Measurements from ENCODE around the gene TAOK3.
"Not testable (repeated sequence)": the region's sequence is repeated elsewhere in the genome, so short reads cannot be mapped to it uniquely, and the experiment has no call there.

TAOK3 gene

GRCh38 chr12:118308006-118308405 lies 64.7 kb downstream of the TAOK3 start:
- H3K27ac Mint-ChIP-seq; H3K4me3 Mint-ChIP-seq; H3K36me3 Mint-ChIP-seq (ENCODE audit: low read depth); H3K27me3 Mint-ChIP-seq; DNase-seq; H3K9me3 Mint-ChIP-seq; ATAC-seq: not testable (repeated sequence)
- H3K4me1 Mint-ChIP-seq, result peaks cover 50% of the 10 kb centered on the region

DNA sequence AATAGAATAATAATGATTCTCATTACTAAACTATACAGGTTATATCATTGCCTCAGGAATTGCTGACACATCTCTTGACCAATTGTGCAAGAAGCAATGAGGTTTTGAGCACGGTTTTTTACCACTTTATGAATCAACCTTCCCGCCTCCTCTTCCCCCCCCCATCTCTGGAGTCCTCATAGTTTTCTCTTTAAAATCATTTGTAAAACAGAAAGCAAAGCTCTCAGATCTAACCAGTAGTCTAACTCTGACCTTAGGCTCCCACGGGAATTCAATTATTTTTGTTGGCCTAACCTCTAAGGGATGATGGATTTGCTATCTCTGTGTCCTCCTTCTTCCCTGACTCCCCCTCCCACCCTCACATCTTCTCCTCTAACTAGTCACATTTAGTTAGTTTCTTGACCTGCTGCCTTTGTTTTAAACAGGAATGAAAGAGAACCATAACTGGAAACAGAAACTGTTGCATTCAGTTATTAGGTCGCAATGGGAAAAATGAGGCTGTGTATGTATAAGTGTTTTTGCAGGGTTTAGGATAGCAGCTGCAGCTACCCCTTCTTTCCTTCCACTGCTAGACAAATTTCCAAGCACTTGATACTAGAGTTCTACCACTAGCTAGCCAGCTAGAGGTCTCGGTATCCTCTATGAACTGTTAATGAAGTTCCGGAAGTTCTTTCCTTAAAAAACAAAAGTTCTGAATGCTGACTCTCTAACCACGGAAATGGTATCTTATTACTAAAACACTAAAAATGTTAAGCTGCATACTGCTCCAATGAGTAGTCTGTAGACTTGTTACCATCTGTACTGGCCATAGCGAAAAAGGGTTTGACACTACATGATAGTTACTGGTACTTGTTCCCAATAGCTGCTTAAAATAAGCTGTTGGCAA lies 65.4 kb downstream of the TAOK3 start:
- Mint-ChIP-seq H3K27ac (peak overlapping the region; percentile 90), H3K36me3 (ENCODE audit: low read depth) (peaks cover 6% of the 10 kb centered on the region), H3K9me3 (no peaks in the 10 kb centered on the region), H3K4me1 (peaks cover 50% of the 10 kb centered on the region), H3K4me3 (peak overlapping the region; percentile 70), H3K27me3 (no peaks in the 10 kb centered on the region)
- peak; percentile 40 for DNase-seq
- peak; percentile 83 for ATAC-seq

DNA sequence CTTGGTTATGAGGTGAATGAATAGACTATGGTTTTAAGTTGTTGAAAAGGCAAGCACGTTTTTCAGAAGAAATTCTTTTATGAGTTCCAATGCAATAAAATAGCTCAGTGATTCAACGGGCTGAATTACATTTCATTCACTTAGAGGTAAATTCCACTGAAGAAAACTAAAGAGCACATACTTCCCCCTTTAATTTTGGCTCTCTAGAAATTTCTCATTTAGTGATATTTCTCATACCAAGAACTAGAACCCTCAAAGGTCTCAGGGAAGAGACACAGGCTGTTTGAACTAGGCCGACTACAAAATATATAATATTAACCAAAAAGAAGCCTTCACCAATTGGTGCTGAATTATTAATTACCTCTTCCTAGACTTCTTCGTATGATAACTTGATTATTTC lies 68.6 kb downstream of the TAOK3 start:
- no peaks in the 10 kb centered on the region for H3K9me3 Mint-ChIP-seq
- no peak overlapping the region for H3K27ac Mint-ChIP-seq
- no peak overlapping the region for H3K4me3 Mint-ChIP-seq
- H3K36me3 Mint-ChIP-seq (ENCODE audit: low read depth), result peaks cover 3% of the 10 kb centered on the region
- ATAC-seq (no peak), DNase-seq (no peak)
- peaks cover 57% of the 10 kb centered on the region for H3K4me1 Mint-ChIP-seq
- no peaks in the 10 kb centered on the region for H3K27me3 Mint-ChIP-seq

- Mint-ChIP-seq H3K36me3 (ENCODE audit: low read depth) (peaks cover 3% of the 10 kb centered on the region), H3K9me3 (no peaks in the 10 kb centered on the region), H3K4me1 (peaks cover 40% of the 10 kb centered on the region), H3K4me3 (no peak overlapping the region), H3K27me3 (no peaks in the 10 kb centered on the region), H3K27ac (no peak overlapping the region)
- no peak for DNase-seq
- ATAC-seq, result no peak
These were observed 70.7 kb downstream of the TAOK3 start for GRCh38 chr12:118302053-118302452.

- H3K4me1 Mint-ChIP-seq, result peaks cover 37% of the 10 kb centered on the region
- ATAC-seq (no peak), DNase-seq (no peak)
- no peak overlapping the region for H3K4me3 Mint-ChIP-seq
- no peaks in the 10 kb centered on the region for H3K9me3 Mint-ChIP-seq
- no peaks in the 10 kb centered on the region for H3K27me3 Mint-ChIP-seq
- H3K36me3 Mint-ChIP-seq (ENCODE audit: low read depth), result no peaks in the 10 kb centered on the region
- H3K27ac Mint-ChIP-seq, result no peak overlapping the region
These were observed 72.8 kb downstream of the TAOK3 start for GRCh38 chr12:118299791-118300460.

- Mint-ChIP-seq H3K4me1 (peaks cover 20% of the 10 kb centered on the region), H3K36me3 (ENCODE audit: low read depth) (peaks cover 4% of the 10 kb centered on the region), H3K4me3 (no peak overlapping the region), H3K27ac (no peak overlapping the region), H3K27me3 (no peaks in the 10 kb centered on the region), H3K9me3 (no peaks in the 10 kb centered on the region)
- no peak for DNase-seq
- ATAC-seq, result no peak
These were observed 75.4 kb downstream of the TAOK3 start for GRCh38 chr12:118297284-118297683.

GRCh38 chr12:118292836-118293235 lies 79.9 kb downstream of the TAOK3 start:
- Mint-ChIP-seq H3K27ac (no peak overlapping the region), H3K9me3 (no peaks in the 10 kb centered on the region), H3K27me3 (no peaks in the 10 kb centered on the region), H3K4me3 (no peak overlapping the region), H3K36me3 (ENCODE audit: low read depth) (peaks cover 12% of the 10 kb centered on the region), H3K4me1 (peaks cover 5% of the 10 kb centered on the region)
- DNase-seq, result no peak
- ATAC-seq, result no peak

- H3K36me3 Mint-ChIP-seq (ENCODE audit: low read depth), result peaks cover 21% of the 10 kb centered on the region
- no peak for ATAC-seq
- no peaks in the 10 kb centered on the region for H3K9me3 Mint-ChIP-seq
- no peaks in the 10 kb centered on the region for H3K27me3 Mint-ChIP-seq
- H3K27ac Mint-ChIP-seq, result no peak overlapping the region
- DNase-seq, result no peak
- H3K4me3 Mint-ChIP-seq, result no peak overlapping the region
- H3K4me1 Mint-ChIP-seq, result peaks cover 11% of the 10 kb centered on the region
These were observed 82.6 kb downstream of the TAOK3 start for GRCh38 chr12:118290130-118290529.

DNA sequence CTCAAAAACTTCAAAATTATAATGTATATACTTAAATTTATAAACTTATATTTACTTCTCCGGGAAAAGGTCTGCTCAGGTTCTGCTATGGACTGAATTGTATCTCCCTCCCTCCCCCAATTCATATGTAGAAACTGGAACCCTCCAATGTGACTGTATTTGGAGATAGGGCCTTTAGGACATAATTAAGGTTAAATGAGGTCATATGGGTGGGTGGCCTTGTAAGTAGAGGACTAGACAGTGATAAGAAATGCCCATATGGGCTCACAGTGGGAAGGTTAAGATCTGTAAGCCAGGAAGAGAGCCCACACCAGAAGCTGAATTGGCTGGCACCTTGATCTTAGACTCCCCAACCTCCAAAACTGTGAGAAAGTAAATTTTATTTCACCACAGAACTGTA lies 84.5 kb downstream of the TAOK3 start:
- H3K27me3 Mint-ChIP-seq, result no peaks in the 10 kb centered on the region
- H3K36me3 Mint-ChIP-seq (ENCODE audit: low read depth), result peaks cover 21% of the 10 kb centered on the region
- no peaks in the 10 kb centered on the region for H3K9me3 Mint-ChIP-seq
- H3K27ac Mint-ChIP-seq, result no peak overlapping the region
- no peak overlapping the region for H3K4me3 Mint-ChIP-seq
- DNase-seq, result no peak
- no peak for ATAC-seq
- peaks cover 11% of the 10 kb centered on the region for H3K4me1 Mint-ChIP-seq

DNA sequence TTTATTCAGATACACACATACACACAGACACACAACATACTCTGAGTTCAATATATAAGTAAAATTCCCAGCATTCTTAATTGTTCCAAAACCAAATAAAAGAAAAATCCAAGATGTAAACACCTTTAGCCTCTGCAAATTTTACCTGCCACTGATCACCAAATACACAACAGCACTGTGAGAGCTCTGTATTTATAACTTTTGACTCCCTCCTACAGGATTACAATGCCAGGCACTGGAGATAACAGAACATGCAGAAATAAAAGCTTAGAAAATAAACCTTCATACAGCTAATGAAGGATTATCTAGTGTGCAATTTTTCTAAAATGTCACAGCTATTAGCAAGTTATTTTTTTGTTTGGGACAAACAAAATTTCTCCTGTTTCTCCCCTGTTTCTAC lies 85.0 kb downstream of the TAOK3 start:
- Mint-ChIP-seq H3K27ac (no peak overlapping the region), H3K4me3 (no peak overlapping the region), H3K36me3 (ENCODE audit: low read depth) (peaks cover 23% of the 10 kb centered on the region), H3K9me3 (no peaks in the 10 kb centered on the region), H3K27me3 (no peaks in the 10 kb centered on the region), H3K4me1 (peaks cover 11% of the 10 kb centered on the region)
- ATAC-seq (no peak), DNase-seq (no peak)

- ATAC-seq (no peak), DNase-seq (no peak)
- Mint-ChIP-seq H3K27ac (no peak overlapping the region), H3K9me3 (peaks cover 9% of the 10 kb centered on the region), H3K4me3 (no peak overlapping the region), H3K36me3 (ENCODE audit: low read depth) (peaks cover 43% of the 10 kb centered on the region), H3K27me3 (no peaks in the 10 kb centered on the region), H3K4me1 (peaks cover 7% of the 10 kb centered on the region)
These were observed 89.9 kb downstream of the TAOK3 start for GRCh38 chr12:118282767-118283166.

DNA sequence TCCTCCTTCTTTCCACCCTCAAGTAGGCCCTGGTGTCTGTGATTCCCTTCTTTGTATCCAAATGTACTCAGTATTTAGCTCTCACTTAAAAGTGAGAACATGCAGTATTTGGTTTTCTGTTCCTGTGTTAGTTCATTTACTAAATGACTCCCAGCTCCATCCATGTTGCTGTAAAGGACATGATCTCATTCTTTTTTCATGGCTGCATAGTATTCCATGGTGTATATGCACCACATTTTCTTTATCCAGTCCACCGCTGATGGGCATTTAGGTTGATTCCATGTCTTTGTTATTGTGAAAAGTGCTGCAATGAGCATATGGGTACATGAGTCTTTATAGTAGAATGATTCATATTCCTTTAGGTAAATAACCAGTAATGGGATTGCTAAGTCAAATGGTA lies 94.4 kb downstream of the TAOK3 start:
- H3K27me3 Mint-ChIP-seq, H3K4me3 Mint-ChIP-seq, H3K9me3 Mint-ChIP-seq, DNase-seq, ATAC-seq, H3K27ac Mint-ChIP-seq, H3K4me1 Mint-ChIP-seq: not testable (repeated sequence)
- peaks cover 37% of the 10 kb centered on the region for H3K36me3 Mint-ChIP-seq (ENCODE audit: low read depth)

GRCh38 chr12:118274066-118274465 lies 98.6 kb downstream of the TAOK3 start:
- ATAC-seq (no peak), DNase-seq (no peak)
- Mint-ChIP-seq H3K27ac (peak overlapping the region; percentile 15), H3K4me3 (no peak overlapping the region), H3K27me3 (no peaks in the 10 kb centered on the region), H3K36me3 (ENCODE audit: low read depth) (peaks cover 14% of the 10 kb centered on the region), H3K9me3 (peaks cover 6% of the 10 kb centered on the region), H3K4me1 (peaks cover 15% of the 10 kb centered on the region)

DNA sequence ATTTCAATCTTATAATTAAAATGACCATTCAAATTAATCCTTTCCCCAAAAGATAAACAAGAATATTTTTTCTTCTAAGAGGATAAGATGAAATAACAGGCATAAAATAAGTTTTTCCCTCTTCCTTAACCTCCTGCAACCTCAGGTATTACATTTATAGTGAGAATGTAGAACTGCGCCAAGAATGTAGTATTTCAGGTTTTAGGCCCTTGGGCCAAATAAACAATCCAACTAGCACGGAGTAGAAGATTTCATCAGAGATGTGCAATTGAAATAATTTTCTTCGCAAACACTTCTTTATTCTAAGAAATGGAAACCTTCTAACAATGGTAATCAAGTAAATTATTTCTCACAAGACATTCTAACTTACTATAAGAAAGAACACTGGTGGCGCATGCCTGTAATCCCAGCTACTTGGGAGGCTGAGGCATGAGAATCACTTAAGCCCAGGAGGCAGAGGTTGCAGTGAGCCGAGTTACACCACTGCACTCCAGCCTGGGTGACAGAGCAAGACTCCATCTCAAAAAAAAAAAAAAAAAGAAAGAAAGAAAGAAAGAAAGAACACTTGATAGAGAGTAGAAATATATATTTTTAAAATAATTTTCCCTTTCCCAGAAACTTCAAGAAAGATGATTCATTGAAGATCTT lies 100.8 kb downstream of the TAOK3 start:
- Mint-ChIP-seq H3K27ac (no peak overlapping the region), H3K4me1 (peaks cover 15% of the 10 kb centered on the region), H3K36me3 (ENCODE audit: low read depth) (peaks cover 7% of the 10 kb centered on the region), H3K27me3 (no peaks in the 10 kb centered on the region), H3K4me3 (no peak overlapping the region), H3K9me3 (no peaks in the 10 kb centered on the region)
- no peak for DNase-seq
- no peak for ATAC-seq

- Mint-ChIP-seq H3K4me1 (peaks cover 15% of the 10 kb centered on the region), H3K36me3 (ENCODE audit: low read depth) (peaks cover 8% of the 10 kb centered on the region), H3K9me3 (no peaks in the 10 kb centered on the region), H3K27me3 (no peaks in the 10 kb centered on the region), H3K4me3 (no peak overlapping the region), H3K27ac (no peak overlapping the region)
- ATAC-seq, result no peak
- DNase-seq, result no peak
These were observed 101.5 kb downstream of the TAOK3 start for GRCh38 chr12:118271183-118271582.
